RWPE2 (cell line): ENCODE data around the gene APLN.
A peak's percentile ranks its signal among the peaks of the same experiment; 100 is the strongest.

ENCODE experiments used
- ATAC-seq: fragments of 200-7000 bp; cut with Tn5 transposase; 3 replicates; pipeline ENCODE4 v1.9.1; 2021; ENCODE audit warnings: low read depth
- DNase-seq: peaks from one replicate; pipeline ENCODE4 v3.0.0-alpha.2; 2020; ENCODE audit warnings: low spot score
- H3K27ac ChIP-seq: fragments of 450-650 bp; 2 replicates; pipeline ENCODE4 v1.5.1; 2017; ENCODE audit warnings: mild to moderate bottlenecking; ENCODE audit not compliant: poor library complexity, severe bottlenecking
- H3K27me3 ChIP-seq: fragments of 250-450 bp; sonication (Bioruptor Pico); 2 replicates; pipeline ENCODE4 v1.5.1; 2021; ENCODE audit warnings: mild to moderate bottlenecking, moderate library complexity; ENCODE audit not compliant: insufficient read depth, poor library complexity, severe bottlenecking
- H3K36me3 ChIP-seq: fragments of 250-450 bp; sonication (Bioruptor Pico); 2 replicates; pipeline ENCODE4 v1.5.1; 2020; ENCODE audit warnings: low read depth, mild to moderate bottlenecking, moderate library complexity
- H3K4me1 ChIP-seq: fragments of 250-450 bp; sonication (Bioruptor Pico); 2 replicates; pipeline ENCODE4 v1.5.1; 2021; ENCODE audit warnings: mild to moderate bottlenecking, moderate library complexity; ENCODE audit not compliant: insufficient read depth, poor library complexity, severe bottlenecking
- H3K4me3 ChIP-seq: fragments of 250-450 bp; sonication (Bioruptor Pico); 2 replicates; pipeline ENCODE4 v1.5.1; 2021; ENCODE audit warnings: mild to moderate bottlenecking, moderate library complexity; ENCODE audit not compliant: severe bottlenecking
- H3K9me3 ChIP-seq: fragments of 250-450 bp; sonication (Bioruptor Pico); 2 replicates; pipeline ENCODE4 v1.5.1; 2021; ENCODE audit warnings: mild to moderate bottlenecking, moderate library complexity; ENCODE audit not compliant: severe bottlenecking
- CTCF ChIP-seq: fragments of 450-650 bp; IDR thresholded peaks from one replicate; pipeline ENCODE4 v1.5.1; 2017; ENCODE audit warnings: mild to moderate bottlenecking, moderate library complexity; ENCODE audit not compliant: poor library complexity, severe bottlenecking

The APLN gene

GRCh38 chrX:129606918-129607317 lies 47.8 kb downstream of the APLN start:
- peak; percentile 46 for TF ChIP-seq CTCF
- Histone ChIP-seq H3K4me1 (no peaks in the 10 kb centered on the region), H3K27me3 (no peaks in the 10 kb centered on the region), H3K9me3 (no peaks in the 10 kb centered on the region), H3K36me3 (no peaks in the 10 kb centered on the region), H3K4me3 (no peak overlapping the region), H3K27ac (no peak overlapping the region)
- ATAC-seq (peak; percentile 37; the same call in 1 of the 3 replicates), DNase-seq (no peak)

DNA sequence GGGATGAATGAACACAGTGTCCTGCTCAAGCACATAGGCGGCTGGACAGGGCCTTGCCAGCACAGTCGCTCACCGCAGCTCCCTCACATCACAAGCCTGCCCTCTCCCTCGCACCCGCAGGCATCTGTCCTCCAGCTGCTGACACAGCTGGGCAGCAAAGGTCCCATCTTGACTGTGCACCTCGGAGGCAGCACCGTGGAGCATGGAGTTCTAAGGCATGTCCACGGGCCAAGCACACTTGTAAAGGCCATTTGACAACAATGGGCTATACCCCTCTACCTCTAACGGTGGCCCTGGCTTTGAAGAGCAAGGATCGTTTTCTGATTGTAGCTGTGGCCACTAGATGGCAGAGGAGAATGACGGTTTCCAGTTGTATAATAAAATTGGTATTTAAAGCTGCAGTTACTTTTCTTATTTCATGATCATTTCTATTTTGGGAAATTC lies 53.8 kb downstream of the APLN start:
- H3K9me3 ChIP-seq: no peaks in the 10 kb centered on the region
- no peak overlapping the region for H3K4me3 ChIP-seq
- ATAC-seq: no peak; the same call in 2 of the 3 replicates
- H3K27me3 ChIP-seq: no peaks in the 10 kb centered on the region
- no peaks in the 10 kb centered on the region for H3K4me1 ChIP-seq
- H3K27ac ChIP-seq: no peak overlapping the region
- no peaks in the 10 kb centered on the region for H3K36me3 ChIP-seq
- no peak for DNase-seq
- peak; percentile 71 for TF ChIP-seq CTCF

- no peaks in the 10 kb centered on the region for H3K36me3 ChIP-seq
- no peaks in the 10 kb centered on the region for H3K9me3 ChIP-seq
- ATAC-seq (no peak), DNase-seq (no peak)
- H3K27me3 ChIP-seq: no peaks in the 10 kb centered on the region
- TF ChIP-seq CTCF: no peak
- no peak overlapping the region for H3K4me3 ChIP-seq
- no peaks in the 10 kb centered on the region for H3K4me1 ChIP-seq
- peak overlapping the region; percentile 57 for H3K27ac ChIP-seq
Observed at GRCh38 chrX:129599996-129600395, 54.8 kb downstream of the APLN start.

DNA sequence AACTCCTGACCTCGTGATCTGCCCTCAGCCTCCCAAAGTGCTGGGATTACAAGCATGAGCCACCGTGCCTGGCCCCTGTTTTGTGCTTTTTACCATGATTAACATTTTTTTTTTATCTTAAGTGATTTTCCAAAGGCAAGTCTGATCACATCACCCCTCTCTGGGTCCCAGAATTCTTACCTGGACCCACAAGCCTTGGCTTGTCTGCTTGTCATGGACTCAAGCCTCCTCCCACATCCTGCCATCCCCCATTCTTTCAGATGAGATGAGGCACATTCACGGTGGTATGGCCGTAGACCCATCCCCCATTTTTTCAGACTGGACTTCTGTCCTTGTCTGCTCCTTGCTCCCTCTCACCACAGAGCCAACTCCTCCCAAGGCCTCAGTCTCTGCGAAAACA lies 55.3 kb downstream of the APLN start:
- no peaks in the 10 kb centered on the region for H3K9me3 ChIP-seq
- H3K27me3 ChIP-seq: no peaks in the 10 kb centered on the region
- no peak overlapping the region for H3K4me3 ChIP-seq
- H3K4me1 ChIP-seq: no peaks in the 10 kb centered on the region
- ATAC-seq (peak; percentile 60), DNase-seq (no peak)
- no peak for TF ChIP-seq CTCF
- H3K36me3 ChIP-seq: no peaks in the 10 kb centered on the region
- H3K27ac ChIP-seq: peak overlapping the region; percentile 57

DNA sequence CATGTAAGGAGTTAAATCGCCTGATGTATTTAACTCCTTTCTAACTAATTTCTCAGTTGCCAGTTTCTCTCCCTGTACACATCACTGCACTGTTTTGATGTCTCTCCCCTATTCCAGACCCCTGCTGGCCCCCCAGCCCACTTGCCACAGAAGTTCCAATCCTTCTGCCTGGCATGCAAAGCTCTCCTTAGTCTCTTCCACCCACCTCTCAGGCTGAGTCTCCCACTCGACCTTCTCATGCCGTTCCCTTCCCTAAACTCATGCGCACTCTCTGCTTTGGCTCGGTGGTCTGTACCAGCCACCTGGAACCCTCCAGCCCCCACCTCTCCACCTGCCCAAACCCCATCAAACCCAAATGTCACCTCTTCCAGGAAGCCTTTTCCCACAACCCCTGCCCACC lies 56.9 kb downstream of the APLN start:
- Histone ChIP-seq H3K4me3 (no peak overlapping the region), H3K4me1 (no peaks in the 10 kb centered on the region), H3K27ac (no peak overlapping the region), H3K36me3 (no peaks in the 10 kb centered on the region), H3K9me3 (no peaks in the 10 kb centered on the region), H3K27me3 (no peaks in the 10 kb centered on the region)
- TF ChIP-seq CTCF: no peak
- DNase-seq: no peak
- ATAC-seq: no peak
